HEK293T (cell line): ENCODE measurements around the gene ZNF385C.

Source experiments
- CTCF ChIA-PET: fragments of 350-600 bp; formaldehyde crosslinking; extraction: SDS; loops from one replicate; lab custom pipeline; 2021; ENCODE audit warnings: antibody characterized with exemption, inconsistent platforms; lab: Yijun Ruan, JAX
- POLR2A ChIA-PET: fragments of 350-600 bp; formaldehyde crosslinking; extraction: SDS; loops from one replicate; lab custom pipeline; 2020; ENCODE audit warnings: antibody characterized with exemption, inconsistent platforms; lab: Yijun Ruan, JAX
- DNase-seq: peaks from one replicate; pipeline ENCODE4 v3.0.0; 2012; ENCODE audit warnings: mixed read lengths; ENCODE audit errors: extremely low spot score
- ARNT ChIP-seq: fragments of 450-650 bp; IDR thresholded peaks from 2 replicates; pipeline ENCODE4 v1.6.1; 2017; ENCODE audit warnings: mild to moderate bottlenecking
- BHLHE40 ChIP-seq: fragments of 450-650 bp; IDR thresholded peaks from 2 replicates; pipeline ENCODE4 v1.6.1; 2016; ENCODE audit warnings: mild to moderate bottlenecking, moderate library complexity, borderline replicate concordance
- CTBP1 ChIP-seq: fragments of 450-650 bp; IDR thresholded peaks from 2 replicates; pipeline ENCODE4 v1.6.1; 2016; ENCODE audit warnings: borderline replicate concordance
- ELF4 ChIP-seq: fragments of 450-650 bp; IDR thresholded peaks from 2 replicates; pipeline ENCODE4 v1.6.1; 2017; ENCODE audit warnings: antibody characterized with exemption
- FOXA1 ChIP-seq: fragments of 450-650 bp; IDR thresholded peaks from 2 replicates; pipeline ENCODE4 v1.6.1; 2016; ENCODE audit warnings: mild to moderate bottlenecking
- FOXK2 ChIP-seq: fragments of 450-650 bp; IDR thresholded peaks from 2 replicates; pipeline ENCODE4 v1.6.1; 2016; ENCODE audit warnings: mild to moderate bottlenecking
- FOXM1 ChIP-seq: fragments of 450-650 bp; IDR thresholded peaks from 2 replicates; pipeline ENCODE4 v1.6.1; 2017; ENCODE audit warnings: mild to moderate bottlenecking, borderline replicate concordance
- HDGF ChIP-seq: fragments of 450-650 bp; IDR thresholded peaks from 2 replicates; pipeline ENCODE4 v1.6.1; 2017; ENCODE audit warnings: antibody characterized with exemption, borderline replicate concordance
- L3MBTL2 ChIP-seq: fragments of 450-650 bp; conservative IDR thresholded peaks from 2 replicates; pipeline ENCODE4 v1.6.1; 2016; ENCODE audit warnings: mild to moderate bottlenecking
- LEF1 ChIP-seq: fragments of 450-650 bp; IDR thresholded peaks from 2 replicates; pipeline ENCODE4 v1.6.1; 2017; ENCODE audit warnings: mild to moderate bottlenecking, borderline replicate concordance
- NFRKB ChIP-seq: fragments of 450-650 bp; IDR thresholded peaks from 2 replicates; pipeline ENCODE4 v1.6.1; 2016; ENCODE audit warnings: mild to moderate bottlenecking, moderate library complexity
- PKNOX1 ChIP-seq: fragments of 450-650 bp; IDR thresholded peaks from 2 replicates; pipeline ENCODE4 v1.6.1; 2016
- SP1 ChIP-seq: fragments of 450-650 bp; IDR thresholded peaks from 2 replicates; pipeline ENCODE4 v1.6.1; 2017
- SUZ12 ChIP-seq: fragments of 450-650 bp; IDR thresholded peaks from 2 replicates; pipeline ENCODE4 v1.6.1; 2016; ENCODE audit warnings: mild to moderate bottlenecking
- TARDBP ChIP-seq: fragments of 450-650 bp; IDR thresholded peaks from 2 replicates; pipeline ENCODE4 v1.6.1; 2016
- ZNF384 ChIP-seq: fragments of 450-650 bp; IDR thresholded peaks from 2 replicates; pipeline ENCODE4 v1.6.1; 2016

Gene ZNF385C

GRCh38 chr17:42120161-42120769 lies 22.0 kb upstream of the ZNF385C start:
- CTCF ChIA-PET = interaction anchor here (0.5 to 0.8 kb wide), 2 partner anchors 19 to 157 kb away, joined by 3 read pairs; no protein-coding TSS in a partner anchor
- TF ChIP-seq HDGF (no peak), BHLHE40 (no peak), ELF4 (no peak), NFRKB (no peak), ZNF384 (no peak), PKNOX1 (no peak), CTBP1 (no peak), FOXA1 (no peak), SUZ12 (no peak)
- no peak for DNase-seq
- POLR2A ChIA-PET = interaction anchor here (0.6 to 3.1 kb wide), 30 partner anchors 9 to 269 kb away, joined by 3 to 33 read pairs (median 4); partner anchors contain the start of genes ACLY, CNP, DHX58 and DNAJC7

- ChIA-PET CTCF (interaction anchor here (0.9 to 1.6 kb wide), 2 partner anchors 78 to 94 kb away, joined by 3 read pairs; no protein-coding TSS in a partner anchor), POLR2A (interaction anchor here (1.3 to 3.1 kb wide), 8 partner anchors 8 to 159 kb away, joined by 3 to 33 read pairs (median 10); partner anchors contain the start of genes CNP, DHX58, DNAJC7 and NKIRAS2)
- no peak for DNase-seq
- TF ChIP-seq FOXK2 (no peak), FOXM1 (no peak), SUZ12 (no peak), TARDBP (no peak), L3MBTL2 (no peak), ZNF384 (no peak), PKNOX1 (no peak), LEF1 (no peak), ELF4 (no peak), BHLHE40 (no peak), CTBP1 (no peak)
Observed at GRCh38 chr17:42119301-42119700, 21.0 kb upstream of the ZNF385C start.

- ChIA-PET CTCF (interaction anchor here (0.7 to 1.6 kb wide), 3 partner anchors 77 to 191 kb away, joined by 3 read pairs; no protein-coding TSS in a partner anchor), POLR2A (interaction anchor here (1.3 to 3.1 kb wide), 4 partner anchors 99 to 158 kb away, joined by 3 to 33 read pairs (median 4); partner anchors contain the start of genes DNAJC7 and NKIRAS2)
- peak; percentile 45 for DNase-seq
- TF ChIP-seq LEF1 (no peak), FOXA1 (no peak), FOXM1 (no peak), PKNOX1 (no peak), CTBP1 (no peak), HDGF (no peak), L3MBTL2 (no peak), ARNT (no peak)
Observed at GRCh38 chr17:42118545-42118944, 20.3 kb upstream of the ZNF385C start.

GRCh38 chr17:42118126-42118510 lies 19.8 kb upstream of the ZNF385C start:
- DNase-seq = no peak
- TF ChIP-seq FOXK2 = no peak
- no peak for TF ChIP-seq BHLHE40
- TF ChIP-seq SUZ12 = no peak
- TF ChIP-seq LEF1 = no peak
- TF ChIP-seq PKNOX1 = no peak
- TF ChIP-seq SP1 = no peak
- no peak for TF ChIP-seq FOXM1
- TF ChIP-seq ELF4 = no peak
- no peak for TF ChIP-seq ARNT
- TF ChIP-seq CTBP1 = no peak
- CTCF ChIA-PET = interaction anchor here (0.7 to 1.6 kb wide), 3 partner anchors 77 to 191 kb away, joined by 3 read pairs; no protein-coding TSS in a partner anchor
- POLR2A ChIA-PET = interaction anchor here (1.5 kb wide), 1 partner anchor 100 kb away, joined by 6 read pairs; the partner anchor contains the start of gene DNAJC7

- TF ChIP-seq ELF4 (no peak), SP1 (no peak), ARNT (no peak), FOXM1 (no peak), ZNF384 (no peak), NFRKB (no peak), FOXA1 (no peak), FOXK2 (no peak), TARDBP (no peak), L3MBTL2 (no peak), CTBP1 (no peak), PKNOX1 (no peak), HDGF (no peak), BHLHE40 (no peak), SUZ12 (no peak), LEF1 (no peak)
- ChIA-PET POLR2A (interaction anchor here (1.5 kb wide), 1 partner anchor 100 kb away, joined by 6 read pairs; the partner anchor contains the start of gene DNAJC7), CTCF (interaction anchor here (0.7 to 1.6 kb wide), 2 partner anchors 76 to 192 kb away, joined by 3 read pairs; no protein-coding TSS in a partner anchor)
- DNase-seq = no peak
Observed at GRCh38 chr17:42117397-42118125, 19.3 kb upstream of the ZNF385C start.
